ENCODE measurements around the gene CDH4.

CDH4 gene

DNA sequence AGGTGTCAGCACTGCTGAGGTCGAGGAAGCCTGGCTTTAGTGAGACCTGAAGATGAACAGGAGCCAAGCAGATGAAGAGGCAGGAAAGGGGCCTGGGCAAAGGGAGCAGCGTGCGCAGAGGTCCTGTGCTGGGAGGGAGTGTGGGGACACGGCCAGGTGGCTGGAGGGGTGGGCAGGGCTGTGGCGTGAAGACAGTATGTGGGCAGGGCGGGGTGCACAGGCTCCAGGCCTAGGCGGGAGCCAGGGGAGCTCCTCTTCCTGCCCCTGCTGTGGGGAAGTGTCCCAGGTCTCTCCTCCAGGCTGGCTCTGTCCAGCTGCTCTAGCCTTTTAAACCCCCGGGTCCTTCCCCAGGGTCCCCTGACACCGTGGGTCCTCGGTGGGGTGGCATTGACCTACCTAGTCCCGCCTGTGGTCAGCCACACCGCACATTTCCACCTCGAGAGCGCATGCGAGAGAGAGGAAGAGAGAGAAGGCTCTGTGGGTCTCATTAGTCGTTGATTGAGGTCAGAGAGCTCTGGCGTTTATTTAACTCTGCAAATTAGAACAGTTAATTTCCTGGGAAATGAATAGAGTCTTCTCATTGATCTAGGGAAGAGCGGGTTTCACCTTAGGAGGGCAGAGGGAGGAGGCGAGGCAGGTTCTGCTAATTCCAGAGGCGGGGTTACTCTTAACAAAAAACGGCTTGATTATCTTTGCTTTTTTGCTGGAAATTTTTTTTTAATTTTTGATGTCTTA is 68.8 kb downstream of the CDH4 start:
- TF ChIP-seq CTCF (IDR thresholded peaks at IDR 0.05) = no peak
- Histone ChIP-seq H3K4me1 (ENCODE audit: control insufficient read depth in 1 of 2, insufficient read depth in 1 of 2, low read depth in 1 of 2, low read length in 1 of 2) (no peaks in the 10 kb centered on the region), H3K27ac (no peak overlapping the region), H3K9me3 (no peaks in the 10 kb centered on the region), H3K27me3 (no peaks in the 10 kb centered on the region), H3K36me3 (no peaks in the 10 kb centered on the region), H3K4me3 (ENCODE audit: low read depth in 1 of 2, low read length in 1 of 2) (no peak overlapping the region)

GRCh38 chr20:61321481-61321880 is 69.4 kb downstream of the CDH4 start:
- no peak for TF ChIP-seq CTCF (IDR thresholded peaks at IDR 0.05)
- Histone ChIP-seq H3K27ac (no peak overlapping the region), H3K4me1 (ENCODE audit: control insufficient read depth in 1 of 2, insufficient read depth in 1 of 2, low read depth in 1 of 2, low read length in 1 of 2) (no peaks in the 10 kb centered on the region), H3K4me3 (ENCODE audit: low read depth in 1 of 2, low read length in 1 of 2) (no peak overlapping the region), H3K36me3 (no peaks in the 10 kb centered on the region), H3K27me3 (no peaks in the 10 kb centered on the region), H3K9me3 (no peaks in the 10 kb centered on the region)

GRCh38 chr20:61322151-61322865 is 70.2 kb downstream of the CDH4 start:
- no peak for TF ChIP-seq CTCF (IDR thresholded peaks at IDR 0.05)
- H3K27me3 ChIP-seq = no peaks in the 10 kb centered on the region
- H3K36me3 ChIP-seq = no peaks in the 10 kb centered on the region
- H3K27ac ChIP-seq = no peak overlapping the region
- no peak overlapping the region for H3K4me3 ChIP-seq (ENCODE audit: low read depth in 1 of 2, low read length in 1 of 2)
- H3K4me1 ChIP-seq (ENCODE audit: control insufficient read depth in 1 of 2, insufficient read depth in 1 of 2, low read depth in 1 of 2, low read length in 1 of 2) = no peaks in the 10 kb centered on the region
- no peaks in the 10 kb centered on the region for H3K9me3 ChIP-seq

DNA sequence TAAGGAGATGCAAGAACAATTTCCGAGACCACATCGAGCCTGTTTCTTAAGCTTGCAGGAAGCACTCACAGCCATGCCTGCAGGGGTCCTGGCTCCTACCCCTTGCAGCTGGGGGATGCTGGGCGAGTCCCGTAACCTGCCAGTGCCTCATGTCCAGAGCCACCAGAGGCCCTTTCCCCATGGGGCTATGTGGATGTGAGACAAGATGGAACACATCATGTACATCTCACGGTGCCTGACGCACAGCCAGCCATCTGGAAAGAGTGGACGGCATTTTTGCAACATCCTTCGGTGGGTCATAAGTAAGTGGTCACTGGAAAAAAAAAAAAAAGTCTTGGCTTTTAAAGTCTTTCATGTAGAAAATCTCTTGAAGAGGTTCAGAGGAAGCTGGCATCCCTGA is 72.8 kb downstream of the CDH4 start:
- H3K27me3 ChIP-seq = no peaks in the 10 kb centered on the region
- TF ChIP-seq CTCF (IDR thresholded peaks at IDR 0.05) = no peak

DNA sequence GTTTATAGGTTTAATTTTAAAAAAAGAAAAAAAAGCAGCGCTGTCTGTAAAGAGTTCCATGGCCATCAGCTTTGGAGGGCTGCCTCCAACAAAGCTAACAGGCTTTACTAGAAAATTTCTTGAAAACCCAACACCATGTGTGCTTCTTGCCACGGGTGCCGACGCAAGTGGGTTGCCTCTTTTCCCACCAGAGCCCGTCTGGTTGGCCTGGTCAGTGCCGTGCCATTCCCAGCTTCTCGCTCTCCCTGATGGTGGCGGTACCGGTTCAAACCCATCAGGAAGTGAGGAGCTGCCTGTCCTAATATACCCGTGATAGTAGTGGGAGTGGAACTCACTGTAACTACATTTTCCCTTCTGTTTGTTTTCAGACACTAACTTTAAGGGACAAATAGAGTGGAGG is 73.7 kb downstream of the CDH4 start:
- no peaks in the 10 kb centered on the region for H3K9me3 ChIP-seq
- no peaks in the 10 kb centered on the region for H3K4me1 ChIP-seq (ENCODE audit: control insufficient read depth in 1 of 2, insufficient read depth in 1 of 2, low read depth in 1 of 2, low read length in 1 of 2)
- H3K27ac ChIP-seq = no peak overlapping the region
- no peak overlapping the region for H3K4me3 ChIP-seq (ENCODE audit: low read depth in 1 of 2, low read length in 1 of 2)
- no peaks in the 10 kb centered on the region for H3K27me3 ChIP-seq
- TF ChIP-seq CTCF (IDR thresholded peaks at IDR 0.05) = no peak
- no peaks in the 10 kb centered on the region for H3K36me3 ChIP-seq

More for the DNA sequence above, 72.8 kb downstream of the CDH4 start:
- H3K27ac ChIP-seq = no peak overlapping the region
- H3K9me3 ChIP-seq = no peaks in the 10 kb centered on the region
- H3K4me3 ChIP-seq (ENCODE audit: low read depth in 1 of 2, low read length in 1 of 2) = no peak overlapping the region
- no peaks in the 10 kb centered on the region for H3K36me3 ChIP-seq
- H3K4me1 ChIP-seq (ENCODE audit: control insufficient read depth in 1 of 2, insufficient read depth in 1 of 2, low read depth in 1 of 2, low read length in 1 of 2) = no peaks in the 10 kb centered on the region
